WTC11 (cell line): ENCODE data around the gene TF.

Experiments
- CTCF ChIP-seq: fragments of 200-600 bp; IDR thresholded peaks from 2 replicates; pipeline ENCODE4 v1.8.0; 2022; ENCODE audit warnings: antibody characterized with exemption
- E2F5 ChIP-seq: sonication (generic); formaldehyde crosslinking; IDR thresholded peaks from 2 replicates; pipeline ENCODE4 v1.8.1; 2022; ENCODE audit warnings: mild to moderate bottlenecking, moderate library complexity, missing genetic modification reagents
- FOXK1 ChIP-seq: sonication (generic); formaldehyde crosslinking; IDR thresholded peaks from 2 replicates; pipeline ENCODE4 v1.8.0; 2022; ENCODE audit warnings: mild to moderate bottlenecking, moderate library complexity, missing genetic modification reagents
- FOXP1 ChIP-seq: sonication (generic); formaldehyde crosslinking; IDR thresholded peaks from 2 replicates; pipeline ENCODE4 v1.8.0; 2022; ENCODE audit warnings: missing genetic modification reagents, mild to moderate bottlenecking, moderate library complexity, borderline replicate concordance
- MAX ChIP-seq: sonication (generic); formaldehyde crosslinking; IDR thresholded peaks from 2 replicates; pipeline ENCODE4 v1.8.0; 2022; ENCODE audit warnings: mild to moderate bottlenecking, missing genetic modification reagents
- NFE2L1 ChIP-seq: sonication (generic); formaldehyde crosslinking; IDR thresholded peaks from 2 replicates; pipeline ENCODE4 v1.8.1; 2023; ENCODE audit warnings: missing genetic modification reagents
- NR3C1 ChIP-seq: sonication (generic); formaldehyde crosslinking; conservative IDR thresholded peaks from 2 replicates; pipeline ENCODE4 v1.8.1; 2023; ENCODE audit warnings: low read depth, mild to moderate bottlenecking, missing genetic modification reagents
- TEAD4 ChIP-seq: sonication (generic); formaldehyde crosslinking; IDR thresholded peaks from 2 replicates; pipeline ENCODE4 v1.8.0; 2022; ENCODE audit warnings: mild to moderate bottlenecking, missing genetic modification reagents
- TP53 ChIP-seq: sonication (generic); formaldehyde crosslinking; IDR thresholded peaks from 2 replicates; pipeline ENCODE4 v1.8.1; 2023; ENCODE audit warnings: mild to moderate bottlenecking, missing genetic modification reagents
- USF2 ChIP-seq: sonication (generic); formaldehyde crosslinking; IDR thresholded peaks from 2 replicates; pipeline ENCODE4 v1.8.1; 2023; ENCODE audit warnings: mild to moderate bottlenecking, missing genetic modification reagents, moderate library complexity
- ZNF263 ChIP-seq: sonication (generic); formaldehyde crosslinking; IDR thresholded peaks from 2 replicates; pipeline ENCODE4 v1.8.1; 2022; ENCODE audit warnings: low read depth, mild to moderate bottlenecking, moderate library complexity, missing genetic modification reagents
- ZNF281 ChIP-seq: sonication (generic); formaldehyde crosslinking; IDR thresholded peaks from 2 replicates; pipeline ENCODE4 v1.8.0; 2023; ENCODE audit warnings: mild to moderate bottlenecking, missing genetic modification reagents
- ZNF512 ChIP-seq: sonication (generic); formaldehyde crosslinking; IDR thresholded peaks from 2 replicates; pipeline ENCODE4 v1.8.1; 2022; ENCODE audit warnings: missing genetic modification reagents, borderline replicate concordance
- ZSCAN18 ChIP-seq: fragments of 250-450 bp; sonication (Bioruptor Pico); IDR thresholded peaks from 2 replicates; pipeline ENCODE4 v2.1.2; 2022; ENCODE audit warnings: mild to moderate bottlenecking, moderate library complexity

GRCh38 chr3:133730993-133731392, 15.2 kb upstream of the TF start:
- TF ChIP-seq CTCF (no peak), ZNF263 (CRISPR knock-in tag) (no peak), NR3C1 (CRISPR knock-in tag) (no peak), MAX (CRISPR knock-in tag) (no peak), ZNF512 (CRISPR knock-in tag) (no peak), FOXK1 (CRISPR knock-in tag) (no peak), FOXP1 (no peak), NFE2L1 (CRISPR knock-in tag) (no peak), USF2 (CRISPR knock-in tag) (no peak), E2F5 (CRISPR knock-in tag) (no peak), ZNF281 (CRISPR knock-in tag) (no peak), TP53 (CRISPR knock-in tag) (no peak), TEAD4 (CRISPR knock-in tag) (no peak), ZSCAN18 (CRISPR knock-in tag) (no peak)
